Omental fat pad (tissue), 4 donors: Measurements from ENCODE around the gene EXO1. TPM values are rescaled to one million over a fixed set of nuclear protein-coding genes. Genes with fewer than 3 reads are reported as not detected.

Experiments used
- ATAC-seq: fragments of 150-250 bp; one replicate; pipeline ENCODE4 v1.9.1; 2016; ENCODE audit warnings: mild to moderate bottlenecking, moderate library complexity; ENCODE audit not compliant: low FRiP score
- DNase-seq: peaks from one replicate; pipeline ENCODE4 v3.0.0-alpha.2; 2019; ENCODE audit warnings: low spot score
- total RNA-seq, 4 donors: library from RNA; depleted of rRNA; stranded (reverse); fragments of >200 nt; gene quantifications; one replicate each; pipeline ENCODE4 v1.1.0, GENCODE V29; 2016
- TF ChIP-seq, protein P1 (sequence below), 3 donors: fragments of 450-650 bp; IDR thresholded peaks; one replicate each; pipeline ENCODE4 v1.5.1; 2016 to 2017; ENCODE audit warnings: antibody characterized with exemption in 3 of 3, mild to moderate bottlenecking in 3 of 3, moderate library complexity in 2 of 3

The EXO1 gene
- total RNA-seq, 4 donors from 2014 or later, result 0.63 to 1.2 TPM; not detected in 2

DNA sequence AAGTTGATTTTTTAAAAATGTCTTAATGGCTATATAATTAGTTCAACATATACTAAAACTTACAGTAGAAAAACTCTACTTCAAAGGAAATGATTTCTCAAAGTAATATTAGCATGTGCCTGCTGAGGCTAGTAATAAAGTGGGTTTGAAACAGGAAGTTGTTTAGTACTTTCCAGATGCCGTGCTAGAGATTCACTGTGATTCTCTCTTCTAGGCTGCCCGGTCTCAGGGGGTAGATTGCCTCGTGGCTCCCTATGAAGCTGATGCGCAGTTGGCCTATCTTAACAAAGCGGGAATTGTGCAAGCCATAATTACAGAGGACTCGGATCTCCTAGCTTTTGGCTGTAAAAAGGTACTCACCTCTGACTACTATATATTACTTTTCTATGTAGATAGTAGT lies 9.1 kb downstream of the EXO1 start:
- DNase-seq (no peak), ATAC-seq (no peak)

DNA sequence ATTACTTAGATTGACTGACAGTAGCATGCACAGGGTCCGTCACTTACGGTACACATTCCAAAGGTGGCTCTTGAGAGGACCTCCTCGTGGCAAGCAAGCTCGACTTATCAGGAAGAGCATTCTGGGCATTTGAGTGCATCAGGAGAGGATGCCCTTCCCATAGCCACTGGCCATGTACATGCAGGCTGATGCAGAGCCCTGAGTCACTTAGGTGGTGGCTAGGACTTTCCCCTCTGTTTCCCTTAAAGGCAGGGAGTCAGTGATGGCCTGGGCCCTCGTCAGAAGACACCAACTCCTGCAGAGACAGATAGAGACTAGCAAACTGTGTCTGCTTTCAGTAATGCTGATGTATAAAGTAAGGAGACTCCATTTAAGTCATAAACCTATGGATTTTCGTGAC lies 12.9 kb downstream of the EXO1 start:
- TF ChIP-seq, protein P1, sequence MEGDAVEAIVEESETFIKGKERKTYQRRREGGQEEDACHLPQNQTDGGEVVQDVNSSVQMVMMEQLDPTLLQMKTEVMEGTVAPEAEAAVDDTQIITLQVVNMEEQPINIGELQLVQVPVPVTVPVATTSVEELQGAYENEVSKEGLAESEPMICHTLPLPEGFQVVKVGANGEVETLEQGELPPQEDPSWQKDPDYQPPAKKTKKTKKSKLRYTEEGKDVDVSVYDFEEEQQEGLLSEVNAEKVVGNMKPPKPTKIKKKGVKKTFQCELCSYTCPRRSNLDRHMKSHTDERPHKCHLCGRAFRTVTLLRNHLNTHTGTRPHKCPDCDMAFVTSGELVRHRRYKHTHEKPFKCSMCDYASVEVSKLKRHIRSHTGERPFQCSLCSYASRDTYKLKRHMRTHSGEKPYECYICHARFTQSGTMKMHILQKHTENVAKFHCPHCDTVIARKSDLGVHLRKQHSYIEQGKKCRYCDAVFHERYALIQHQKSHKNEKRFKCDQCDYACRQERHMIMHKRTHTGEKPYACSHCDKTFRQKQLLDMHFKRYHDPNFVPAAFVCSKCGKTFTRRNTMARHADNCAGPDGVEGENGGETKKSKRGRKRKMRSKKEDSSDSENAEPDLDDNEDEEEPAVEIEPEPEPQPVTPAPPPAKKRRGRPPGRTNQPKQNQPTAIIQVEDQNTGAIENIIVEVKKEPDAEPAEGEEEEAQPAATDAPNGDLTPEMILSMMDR (IDR thresholded peaks at IDR 0.05), result no peak
- ATAC-seq (no peak), DNase-seq (no peak)

More for the DNA sequence above, 9.1 kb downstream of the EXO1 start:
- TF ChIP-seq, protein P1 (IDR thresholded peaks at IDR 0.05), result no peak

DNA sequence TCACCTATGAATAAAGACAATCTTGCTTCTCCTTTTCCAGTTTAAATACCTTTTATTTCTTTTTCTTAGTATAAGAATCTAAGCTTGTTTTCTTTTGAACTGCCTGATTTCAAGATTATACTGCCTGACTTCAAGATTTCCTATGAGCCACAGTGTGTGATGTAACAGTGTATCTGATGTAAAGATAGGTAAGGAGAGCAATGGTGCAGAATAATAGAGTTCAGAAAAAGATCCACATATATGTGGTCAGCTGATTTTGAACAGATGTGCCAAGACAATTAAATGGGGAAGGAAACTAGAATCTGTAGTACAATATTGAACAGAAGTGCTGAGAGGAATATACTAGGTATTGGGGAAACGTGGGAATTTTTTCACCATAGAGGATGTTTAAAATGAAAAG lies 21.0 kb downstream of the EXO1 start:
- ATAC-seq (no peak), DNase-seq (no peak)
- TF ChIP-seq, protein P1 (IDR thresholded peaks at IDR 0.05), result no peak

DNA sequence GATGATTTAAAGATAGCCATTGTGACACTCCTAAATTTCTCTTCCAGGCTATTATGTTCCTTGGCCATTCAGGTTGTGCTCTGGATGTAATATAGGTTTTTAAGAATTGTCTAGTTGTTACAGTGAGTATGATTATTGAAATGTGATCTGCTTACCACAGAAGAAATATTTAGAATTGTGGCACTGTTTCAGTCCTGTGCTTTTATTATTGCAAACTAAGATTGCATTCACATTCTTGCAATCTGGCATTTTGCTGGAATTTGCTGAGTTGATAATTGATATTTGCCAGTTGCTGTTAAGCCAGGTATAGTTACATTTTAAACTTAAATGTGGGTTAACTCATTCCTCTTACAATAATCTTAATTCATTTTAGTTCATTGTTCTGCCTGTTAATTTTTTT lies 22.3 kb downstream of the EXO1 start:
- ATAC-seq, result no peak
- no peak for DNase-seq
- TF ChIP-seq, protein P1 (IDR thresholded peaks at IDR 0.05), result no peak

DNA sequence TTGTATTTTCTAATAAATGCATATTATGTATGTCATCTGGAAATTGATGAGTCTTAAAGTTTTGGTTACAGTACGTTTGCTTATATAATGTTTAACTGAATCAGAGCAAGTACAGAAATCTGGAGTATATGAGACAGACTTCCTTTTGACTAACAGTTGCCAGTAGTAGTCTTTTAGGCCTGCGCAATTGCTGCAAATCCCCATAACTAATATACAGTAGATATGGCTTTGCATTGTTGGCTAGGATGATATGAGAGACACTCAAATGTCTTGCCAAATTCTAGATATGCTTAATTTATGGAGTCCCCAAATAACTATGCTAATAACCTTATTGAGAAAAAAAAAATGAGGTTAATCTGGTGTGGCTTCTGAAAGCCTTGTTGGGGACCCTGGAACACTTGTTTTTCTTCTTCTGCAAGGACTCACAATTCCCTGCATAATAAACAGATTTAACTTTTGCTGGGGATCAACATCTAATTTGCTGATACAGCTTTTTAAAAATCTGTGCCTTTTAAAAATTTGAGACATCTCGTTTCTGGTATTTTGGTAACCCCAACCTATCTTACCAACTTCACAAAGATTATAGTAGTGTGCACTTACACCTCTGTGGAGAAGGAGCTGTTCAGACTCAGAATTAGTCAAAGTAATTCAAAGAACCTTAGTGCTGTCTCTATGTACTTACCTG lies 22.9 kb downstream of the EXO1 start:
- TF ChIP-seq, protein P1 (IDR thresholded peaks at IDR 0.05), result no peak
- DNase-seq (no peak), ATAC-seq (no peak)

DNA sequence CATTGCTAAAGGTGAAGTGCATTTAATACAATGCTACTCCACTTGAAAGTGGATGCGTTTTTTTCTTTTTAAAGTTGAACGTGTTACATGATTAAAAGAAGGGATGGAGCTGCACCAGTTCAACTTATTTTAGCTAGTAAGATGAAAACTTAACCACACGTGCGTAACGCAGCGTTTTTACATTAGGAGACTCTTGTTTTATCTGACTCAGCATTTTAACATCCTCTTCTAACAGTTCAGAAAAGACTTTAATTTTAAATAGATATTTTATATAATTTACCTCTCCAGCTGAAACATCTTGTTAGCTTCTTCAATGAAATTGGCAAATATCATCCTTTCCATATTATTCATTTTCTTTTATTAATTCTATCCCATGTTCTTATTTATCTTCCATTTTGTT lies 33.4 kb downstream of the EXO1 start:
- TF ChIP-seq, protein P1 (IDR thresholded peaks at IDR 0.05), result no peak
- ATAC-seq (no peak), DNase-seq (no peak)

DNA sequence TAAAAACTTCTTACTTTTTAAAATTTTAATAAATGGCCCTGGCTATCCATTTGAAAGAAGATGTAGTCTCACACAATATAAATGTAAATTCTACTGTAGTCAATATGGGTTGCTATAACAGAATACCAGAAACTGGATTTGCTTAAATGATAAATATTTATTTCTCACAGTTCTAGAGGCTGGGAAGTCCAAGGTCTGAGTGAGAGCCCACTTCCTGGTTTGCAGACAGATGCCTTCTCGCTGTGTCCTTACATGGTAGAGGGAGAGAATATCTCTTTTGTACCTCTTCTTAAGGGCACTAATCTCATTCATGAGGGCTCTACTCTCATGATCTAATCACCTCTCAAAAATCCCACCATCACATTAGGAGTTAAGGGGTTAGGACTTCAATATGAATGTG lies 35.2 kb downstream of the EXO1 start:
- ATAC-seq (no peak), DNase-seq (no peak)
- TF ChIP-seq, protein P1 (IDR thresholded peaks at IDR 0.05), result no peak
